ENCODE measurements around the gene SMG9. TPM values are rescaled to one million over a fixed set of nuclear protein-coding genes. Genes with fewer than 3 reads are reported as not detected.

SMG9 gene
- total and polyA plus RNA-seq, 2 of the 4 experiments (the other 2 are of a cell fraction) = 4.8 to 24.3 TPM

- CTCF ChIA-PET = no interaction called here
These were observed 23.9 kb upstream of the SMG9 start for GRCh38 chr19:43778651-43779050.

More at GRCh38 chr19:43778651-43779050, 23.9 kb upstream of the SMG9 start:
- Histone ChIP-seq H2BK5ac (ENCODE audit: low read depth, low read length, poor library complexity, severe bottlenecking) (no peak overlapping the region), H3K27me3 (ENCODE audit: control insufficient read depth, insufficient read depth, low read length) (peaks cover 5% of the 10 kb centered on the region), H3K14ac (replicated peaks; ENCODE audit: low read depth, low read length) (no peak overlapping the region), H3K79me1 (ENCODE audit: low read depth in 1 of 2, low read length in 2 of 2) (no peaks in the 10 kb centered on the region), H3K18ac (ENCODE audit: low read depth, low read length) (no peak overlapping the region), H3K36me3 (ENCODE audit: control insufficient read depth, insufficient read depth, low read length) (no peaks in the 10 kb centered on the region), H4K8ac (ENCODE audit: low read depth in 2 of 2, low read length in 2 of 2) (no peak overlapping the region), H2AFZ (replicated peaks; ENCODE audit: low read length, poor library complexity) (no peak overlapping the region), H3K4me2 (ENCODE audit: low read depth, low read length) (no peak overlapping the region), H3K56ac (ENCODE audit: extremely low read depth, insufficient read depth, low read length) (no peak overlapping the region), H3K4me3 (ENCODE audit: insufficient read depth, low read depth, low read length) (no peak overlapping the region), H2BK120ac (ENCODE audit: low read depth, low read length) (no peak overlapping the region), H2AK5ac (ENCODE audit: low read depth, low read length) (no peak overlapping the region), H4K91ac (ENCODE audit: insufficient read depth, low read depth, low read length) (no peak overlapping the region), H3K9me1 (ENCODE audit: insufficient read depth, low read length) (peaks cover 8% of the 10 kb centered on the region), H3K23ac (ENCODE audit: low read depth, low read length) (no peak overlapping the region), H2BK15ac (ENCODE audit: low read depth, low read length) (no peak overlapping the region), H3K4me1 (ENCODE audit: control insufficient read depth, insufficient read depth, low read length) (peaks cover 7% of the 10 kb centered on the region), H2AK9ac (replicated peaks; ENCODE audit: low read depth, low read length, poor library complexity) (no peak overlapping the region), H4K20me1 (ENCODE audit: insufficient read depth, low read length) (no peaks in the 10 kb centered on the region), H3K4ac (ENCODE audit: low read depth, low read length) (no peak overlapping the region), H4K5ac (ENCODE audit: low read depth, low read length) (no peak overlapping the region), H3K9me3 (ENCODE audit: control insufficient read depth, insufficient read depth, low read length) (no peaks in the 10 kb centered on the region), H3K27ac (ENCODE audit: insufficient read depth, low read length) (no peak overlapping the region), H3K9ac (ENCODE audit: low read depth, low read length) (no peak overlapping the region), H2BK20ac (ENCODE audit: low read depth, low read length) (no peak overlapping the region)
- BruUV-seq (replicated peaks) = no TSS peak
- in situ Hi-C loops (cut with MboI; ENCODE audit: low sequenced_read_pairs) = no loop called here
- intact Hi-C loops (cut with micrococcal nuclease) = no loop called here
- TF ChIP-seq USF2 (IDR thresholded peaks at IDR 0.05; ENCODE audit: low read depth, low read length) = no peak
- no peak for TF ChIP-seq FOS (IDR thresholded peaks at IDR 0.05; ENCODE audit: low read depth, low read length)
- dilution Hi-C loops (cut with HindIII; ENCODE audit: low sequenced_read_pairs, unreplicated experiment) = no loop called here
- POLR2A ChIA-PET (ENCODE audit: unreplicated experiment) = interaction anchor here (0.5 kb wide), 1 partner anchor 20 kb away, joined by 13 read pairs; no protein-coding TSS in a partner anchor
- ATAC-seq (ENCODE audit: low read depth) = no peak
- DNase-seq = no peak
- no CpG with 5 or more reads among the region's 1 CpG for WGBS, 2 experiments (ENCODE audit: extremely low coverage in 2 of 2, insufficient read length in 1 of 2)
